GM19324 (cell line): ENCODE results near the gene TXNRD1.

ENCODE experiments used
- ATAC-seq: cut with Tn5 transposase; IDR thresholded peaks from one replicate; pipeline ENCODE4 v1.9.1; 2021; ENCODE audit warnings: mild to moderate bottlenecking, moderate library complexity; ENCODE audit not compliant: unreplicated experiment, low FRiP score

The TXNRD1 gene

DNA sequence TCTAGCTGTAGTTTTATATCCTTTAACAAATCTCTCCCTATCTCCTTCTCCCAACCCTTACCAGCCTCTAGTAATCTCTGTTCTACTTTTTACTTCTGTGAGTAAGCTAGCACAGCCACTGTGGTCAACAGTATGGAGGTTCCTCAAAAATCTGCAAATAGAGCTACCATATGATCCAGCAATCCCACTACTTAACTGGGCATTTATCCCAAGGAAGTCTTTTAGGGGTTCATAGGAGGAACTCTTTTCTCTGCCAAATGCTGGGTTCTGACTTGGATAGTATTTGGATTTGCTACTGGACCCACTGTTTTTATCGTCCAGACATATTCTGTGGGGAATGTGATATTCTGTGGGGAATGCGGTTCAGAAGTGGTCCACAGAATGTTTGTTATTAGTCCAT lies 129.1 kb downstream of the TXNRD1 start:
- ATAC-seq: no peak

DNA sequence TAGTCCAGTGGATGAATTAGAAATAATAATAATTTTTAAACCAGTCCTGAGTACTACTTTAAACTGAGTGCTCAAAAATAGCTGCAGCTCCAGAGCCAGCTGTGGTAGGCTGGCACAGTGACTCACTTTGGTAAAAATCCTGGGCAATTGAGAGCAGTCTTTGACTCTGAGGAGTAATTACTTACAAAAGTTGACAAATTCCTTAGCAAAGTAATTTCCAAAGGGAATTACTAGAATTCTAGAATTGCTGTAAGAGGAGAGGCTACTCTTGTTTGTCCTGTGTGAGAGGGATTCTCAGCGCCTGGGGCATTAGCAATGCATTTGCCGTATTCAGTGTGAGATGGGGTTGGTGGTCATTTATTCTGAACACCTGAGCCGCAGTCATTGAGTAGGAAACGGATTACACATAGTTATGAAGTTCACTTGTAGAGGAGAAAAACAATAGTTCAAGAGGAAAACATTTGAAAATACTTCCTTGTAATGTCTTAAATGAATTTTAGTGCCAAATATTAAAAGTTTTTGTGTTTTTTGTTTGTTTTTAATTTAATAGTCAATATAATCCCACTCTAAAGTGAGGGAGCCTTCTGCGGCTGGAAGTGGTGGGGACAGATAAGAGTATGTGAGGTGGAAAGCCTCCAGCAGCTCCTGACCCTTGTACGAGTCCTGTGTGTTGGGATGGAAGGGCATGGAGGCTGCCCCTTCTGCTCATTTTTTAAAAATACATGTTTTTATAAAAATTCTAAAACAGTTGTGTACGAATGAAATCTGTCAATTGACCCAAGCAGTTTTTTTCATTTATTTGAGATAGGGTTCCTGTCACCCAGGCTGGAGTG lies 129.9 kb downstream of the TXNRD1 start:
- no peak for ATAC-seq

DNA sequence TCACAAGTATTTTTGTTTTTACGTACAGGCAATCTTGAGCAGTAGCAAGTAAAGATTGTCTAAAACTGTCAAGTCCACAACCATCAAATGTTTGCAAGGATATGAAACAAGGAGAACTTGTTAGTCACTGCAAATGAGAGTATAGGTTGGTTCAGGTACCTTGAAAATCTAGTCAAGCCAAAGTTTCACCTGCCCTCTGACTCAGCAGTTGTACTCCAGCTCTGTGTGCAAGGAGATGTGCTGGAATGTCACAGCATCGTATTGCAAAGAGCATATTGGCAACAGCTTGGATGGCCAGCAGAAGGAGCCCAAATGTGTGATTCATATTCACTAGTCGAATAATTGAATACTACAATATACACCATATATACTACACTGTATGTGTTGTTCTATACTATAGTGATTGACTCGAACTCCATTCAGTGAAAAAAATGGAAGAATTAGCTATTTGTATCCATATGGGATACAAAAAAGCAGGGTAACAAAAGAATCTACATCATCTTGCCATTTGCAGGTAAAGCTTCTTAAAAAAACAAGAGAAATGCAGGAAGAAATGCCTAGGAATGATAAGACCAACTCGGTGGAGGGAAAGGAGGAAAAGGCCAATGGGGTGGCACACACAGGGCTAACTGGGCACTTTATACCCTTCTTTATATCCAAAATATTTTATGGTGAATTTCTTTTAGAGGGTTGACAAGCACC lies 131.9 kb downstream of the TXNRD1 start:
- no peak for ATAC-seq

DNA sequence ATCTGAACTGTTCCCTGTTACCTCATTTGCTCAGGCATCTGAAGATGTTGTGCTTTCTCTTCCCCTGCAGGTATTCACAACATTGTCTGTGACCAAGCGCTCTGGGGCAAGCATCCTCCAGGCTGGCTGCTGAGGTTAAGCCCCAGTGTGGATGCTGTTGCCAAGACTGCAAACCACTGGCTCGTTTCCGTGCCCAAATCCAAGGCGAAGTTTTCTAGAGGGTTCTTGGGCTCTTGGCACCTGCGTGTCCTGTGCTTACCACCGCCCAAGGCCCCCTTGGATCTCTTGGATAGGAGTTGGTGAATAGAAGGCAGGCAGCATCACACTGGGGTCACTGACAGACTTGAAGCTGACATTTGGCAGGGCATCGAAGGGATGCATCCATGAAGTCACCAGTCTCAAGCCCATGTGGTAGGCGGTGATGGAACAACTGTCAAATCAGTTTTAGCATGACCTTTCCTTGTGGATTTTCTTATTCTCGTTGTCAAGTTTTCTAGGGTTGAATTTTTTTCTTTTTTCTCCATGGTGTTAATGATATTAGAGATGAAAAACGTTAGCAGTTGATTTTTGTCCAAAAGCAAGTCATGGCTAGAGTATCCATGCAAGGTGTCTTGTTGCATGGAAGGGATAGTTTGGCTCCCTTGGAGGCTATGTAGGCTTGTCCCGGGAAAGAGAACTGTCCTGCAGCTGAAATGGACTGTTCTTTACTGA lies 132.9 kb downstream of the TXNRD1 start:
- no peak for ATAC-seq

DNA sequence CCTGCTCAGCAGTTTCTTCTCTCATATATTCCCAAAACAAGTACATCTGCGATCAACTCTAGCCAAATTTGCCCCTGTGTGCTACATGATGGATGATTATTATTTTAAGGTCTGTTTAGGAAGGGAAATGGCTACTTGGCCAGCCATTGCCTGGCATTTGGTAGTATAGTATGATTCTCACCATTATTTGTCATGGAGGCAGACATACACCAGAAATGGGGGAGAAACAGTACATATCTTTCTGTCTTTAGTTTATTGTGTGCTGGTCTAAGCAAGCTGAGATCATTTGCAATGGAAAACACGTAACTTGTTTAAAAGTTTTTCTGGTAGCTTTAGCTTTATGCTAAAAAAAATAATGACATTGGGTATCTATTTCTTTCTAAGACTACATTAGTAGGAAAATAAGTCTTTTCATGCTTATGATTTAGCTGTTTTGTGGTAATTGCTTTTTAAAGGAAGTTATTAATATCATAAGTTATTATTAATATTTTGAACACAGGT lies 133.5 kb downstream of the TXNRD1 start:
- no peak for ATAC-seq

DNA sequence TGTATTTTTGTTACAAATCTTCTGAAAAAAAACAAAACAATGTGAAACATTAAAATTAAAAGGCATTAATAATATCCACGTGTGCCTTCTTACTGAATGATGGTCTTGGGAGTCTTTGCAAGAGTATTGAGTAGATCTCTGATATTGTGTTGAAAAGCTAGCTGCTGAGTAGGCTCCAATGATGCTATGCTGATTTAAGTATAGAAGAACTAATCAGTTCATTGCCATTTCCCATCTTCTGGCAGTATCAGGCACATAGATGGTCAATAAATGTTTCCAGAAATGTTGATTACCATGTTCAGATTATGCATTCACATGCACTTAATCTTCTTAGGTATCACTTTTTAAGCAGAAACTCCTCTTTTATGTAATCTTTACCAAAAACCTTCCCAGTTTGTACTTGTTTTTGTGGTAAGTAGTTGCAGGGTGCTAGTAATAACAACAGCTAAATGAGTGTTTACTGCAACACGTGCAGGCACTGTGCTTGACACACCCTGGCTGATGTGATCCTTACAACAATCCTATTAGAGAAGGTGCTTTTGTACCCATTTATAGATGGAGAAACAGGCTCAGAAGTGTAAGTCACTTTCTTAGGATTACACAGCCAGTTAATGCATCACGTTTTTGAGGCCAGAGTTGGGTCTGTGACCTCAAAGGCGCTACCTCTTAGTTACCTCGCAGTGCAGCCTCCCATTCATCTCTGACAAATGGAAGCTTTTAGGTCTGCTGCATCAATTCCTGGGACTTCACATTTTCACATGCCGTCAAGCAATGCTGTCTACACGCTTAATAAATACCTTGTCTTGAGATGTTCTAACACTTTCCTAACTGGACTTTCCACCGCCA lies 134.9 kb downstream of the TXNRD1 start:
- ATAC-seq: no peak

DNA sequence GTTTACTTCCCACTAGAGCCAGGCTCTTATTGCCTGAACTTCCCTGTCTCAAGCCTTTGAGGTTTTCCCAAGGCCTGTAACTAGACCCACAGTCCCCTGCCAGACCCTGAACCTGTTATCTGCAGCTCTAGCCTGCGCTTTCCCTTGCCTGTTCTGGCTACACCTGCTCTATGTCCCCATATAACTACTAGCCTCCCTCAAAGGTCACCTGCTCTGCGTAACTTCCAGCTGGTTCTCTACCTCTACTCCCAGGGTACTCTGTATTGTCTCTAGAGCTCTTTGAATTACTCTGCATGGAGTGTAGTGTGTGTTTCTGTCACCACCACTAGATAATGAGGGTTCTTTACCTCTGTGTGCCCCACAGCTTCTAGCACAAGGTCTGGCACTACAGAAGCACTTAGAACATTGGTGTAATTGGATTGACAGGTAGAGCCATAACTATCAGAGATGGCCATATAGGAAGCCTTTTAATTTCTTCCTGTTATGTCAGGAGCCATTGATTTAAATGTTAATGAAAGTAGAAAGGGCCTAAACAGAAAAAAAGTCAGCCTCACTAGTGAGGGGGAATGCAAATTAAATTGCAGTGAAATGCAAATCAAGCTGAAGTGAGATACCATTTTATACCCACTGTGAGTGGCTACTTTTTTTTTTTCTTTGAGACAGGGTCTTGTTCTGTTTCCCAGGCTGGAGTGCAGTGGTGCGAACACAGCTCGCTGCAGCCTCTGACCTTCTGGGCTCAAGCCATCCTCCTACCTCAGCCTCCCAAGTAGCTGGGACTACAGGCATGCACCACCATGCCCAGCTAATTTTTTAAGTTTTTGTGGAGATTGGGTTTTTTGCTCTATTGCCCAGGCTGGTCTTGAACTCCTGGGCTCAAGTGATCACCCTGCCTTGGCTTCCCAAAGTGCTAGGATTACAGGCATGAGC lies 135.7 kb downstream of the TXNRD1 start:
- no peak for ATAC-seq

DNA sequence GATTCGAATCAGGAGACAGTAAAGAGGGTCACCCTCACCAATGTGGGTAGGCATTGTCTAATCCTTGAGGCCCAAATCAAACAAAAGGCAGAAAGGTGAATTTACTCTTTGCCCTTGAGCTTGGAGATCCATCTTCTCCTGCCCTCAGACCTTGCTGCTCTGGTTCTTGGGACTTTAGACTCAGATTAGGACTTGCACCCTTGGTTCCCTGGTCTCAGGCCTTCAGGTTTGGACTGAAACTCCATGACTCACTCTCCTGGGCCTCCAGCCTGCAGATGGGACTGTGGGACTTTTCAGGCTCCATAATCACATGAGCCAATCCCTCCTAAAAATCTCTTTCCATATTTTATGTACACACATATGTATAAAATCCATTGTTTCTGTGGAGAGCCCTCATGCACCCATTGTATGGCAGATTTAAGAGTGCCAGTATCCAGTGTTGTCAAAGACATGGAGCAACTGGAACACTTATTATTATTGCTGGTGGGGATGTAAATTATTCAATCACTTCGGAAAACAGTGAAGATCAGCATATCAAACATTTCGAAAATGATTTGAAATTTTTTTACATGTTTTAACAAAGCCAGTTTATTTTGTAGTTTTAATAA lies 136.6 kb downstream of the TXNRD1 start:
- ATAC-seq: no peak

DNA sequence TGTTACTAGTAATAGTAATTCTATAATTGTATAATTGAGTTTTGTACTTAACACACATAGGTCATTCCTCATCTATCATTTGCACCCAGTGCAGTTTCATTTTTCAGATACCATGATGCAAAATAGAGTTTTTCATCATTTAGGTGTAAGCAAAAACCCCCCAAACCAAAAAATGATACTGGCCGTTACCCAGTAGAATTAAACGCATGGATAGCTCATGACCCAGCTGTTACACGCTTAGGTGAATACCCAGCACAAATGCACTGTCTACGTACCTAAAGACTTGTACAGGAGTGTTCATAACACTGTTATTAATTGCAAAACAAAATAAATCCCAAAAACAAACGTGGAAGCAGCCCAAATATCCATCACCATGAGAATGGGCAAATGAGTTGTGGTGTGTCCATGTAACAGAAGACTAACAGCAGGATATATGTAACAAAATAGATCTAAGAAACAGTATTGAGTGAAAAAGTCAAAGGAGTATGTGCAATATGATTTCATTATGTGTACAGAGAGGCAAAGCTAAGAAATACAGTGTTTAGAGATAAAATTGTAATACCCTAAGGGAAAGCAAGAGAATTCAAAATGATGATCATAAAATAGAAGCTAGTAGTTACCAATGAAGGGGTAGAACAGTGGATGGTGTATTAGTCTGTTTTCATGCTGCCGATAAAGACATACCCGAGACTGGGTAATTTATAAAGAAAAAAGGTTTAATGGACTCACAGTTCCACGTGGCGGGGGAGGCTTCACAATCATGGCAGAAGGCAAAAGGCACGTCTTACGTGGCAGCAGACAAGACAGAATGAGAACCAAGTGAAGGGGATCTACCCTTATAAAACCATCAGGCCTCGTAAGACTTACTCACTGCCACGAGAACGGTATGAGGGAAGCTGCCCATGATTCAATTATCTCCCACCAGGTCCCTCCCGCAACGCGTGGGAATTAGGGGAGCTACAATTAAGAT lies 137.7 kb downstream of the TXNRD1 start:
- no peak for ATAC-seq

DNA sequence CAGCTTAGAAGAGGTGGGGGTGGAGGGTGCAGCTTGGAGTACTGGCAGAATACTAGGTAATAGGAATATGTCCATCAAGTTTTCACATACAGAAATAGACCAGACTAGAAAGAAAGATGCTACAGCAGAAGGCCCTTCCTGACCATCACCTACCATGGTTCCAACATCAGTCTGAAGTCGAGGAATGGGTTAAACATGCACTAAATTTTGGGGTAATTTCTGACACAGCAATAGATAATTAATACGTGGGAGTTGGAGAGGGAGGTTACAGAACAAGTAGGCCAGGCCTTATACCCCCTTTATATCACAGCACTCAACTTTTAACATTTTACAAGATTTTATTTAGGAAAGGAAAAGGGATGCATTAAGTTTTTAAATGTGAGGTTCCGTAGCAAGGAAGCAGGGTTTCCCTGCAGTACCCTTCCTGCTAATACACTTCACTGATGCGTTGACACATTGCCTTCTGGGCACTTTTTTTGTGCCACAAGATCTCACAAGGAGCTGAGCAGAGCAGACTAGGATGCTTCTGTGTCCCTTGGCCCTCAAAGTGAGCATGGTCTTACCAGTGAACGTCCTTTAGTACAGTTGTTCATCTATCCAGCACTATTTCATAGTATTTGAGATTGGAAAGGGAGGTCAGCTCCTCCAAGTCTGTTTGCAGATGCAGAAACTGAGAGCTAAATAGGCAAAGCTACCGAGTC lies 138.7 kb downstream of the TXNRD1 start:
- ATAC-seq: no peak

DNA sequence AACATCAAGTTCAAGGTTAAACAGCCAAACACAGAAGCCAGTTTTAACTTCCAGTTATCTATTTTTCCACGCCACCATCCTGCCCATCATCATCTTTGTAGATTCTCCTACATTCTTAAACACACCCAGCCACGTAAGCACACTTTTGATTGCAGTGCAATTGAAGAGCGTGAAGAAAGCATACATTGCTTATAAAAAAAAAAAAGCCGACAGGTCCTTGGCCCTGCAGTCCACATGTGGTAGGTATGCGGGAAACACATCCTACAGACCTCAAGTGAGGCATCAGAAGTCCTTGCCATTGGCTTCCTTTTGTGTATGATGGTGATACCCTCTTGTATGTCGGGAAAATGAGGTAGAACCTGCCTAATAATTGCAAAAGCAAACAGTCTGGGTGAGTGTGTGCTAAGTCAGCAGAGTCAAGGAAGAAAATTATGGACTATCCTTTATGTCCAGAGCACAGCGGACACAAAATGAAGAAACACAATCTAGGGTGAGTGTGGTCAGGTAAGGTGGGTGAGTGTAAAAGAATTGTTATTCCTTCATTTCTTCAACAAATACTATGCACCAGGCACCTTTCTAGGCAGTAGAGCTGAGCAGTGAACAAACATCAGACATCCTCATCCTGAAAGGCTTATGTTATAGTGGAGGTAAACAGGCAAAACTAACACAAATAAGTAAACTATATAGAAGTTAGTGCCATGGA lies 139.4 kb downstream of the TXNRD1 start:
- no peak for ATAC-seq

DNA sequence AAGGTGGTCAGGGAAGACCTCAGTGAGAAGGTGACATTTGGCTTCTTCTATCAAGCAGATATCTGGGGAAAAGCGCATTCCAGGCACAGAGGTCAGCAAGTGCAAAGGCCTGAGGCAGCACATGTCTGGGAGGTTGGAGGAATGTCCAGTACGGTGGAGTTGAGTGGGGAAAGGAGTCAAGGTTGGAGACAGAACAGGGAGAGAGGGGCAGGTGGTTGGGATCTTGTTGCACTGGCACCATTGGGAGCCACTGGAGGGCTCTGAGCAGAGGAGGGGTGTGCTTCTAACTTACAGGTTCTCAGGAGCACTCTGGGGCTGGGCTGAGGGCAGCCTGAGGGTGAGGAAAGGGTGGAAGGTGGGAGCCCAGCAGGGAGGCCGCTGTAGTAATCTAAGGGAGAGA lies 140.1 kb downstream of the TXNRD1 start:
- ATAC-seq: no peak

DNA sequence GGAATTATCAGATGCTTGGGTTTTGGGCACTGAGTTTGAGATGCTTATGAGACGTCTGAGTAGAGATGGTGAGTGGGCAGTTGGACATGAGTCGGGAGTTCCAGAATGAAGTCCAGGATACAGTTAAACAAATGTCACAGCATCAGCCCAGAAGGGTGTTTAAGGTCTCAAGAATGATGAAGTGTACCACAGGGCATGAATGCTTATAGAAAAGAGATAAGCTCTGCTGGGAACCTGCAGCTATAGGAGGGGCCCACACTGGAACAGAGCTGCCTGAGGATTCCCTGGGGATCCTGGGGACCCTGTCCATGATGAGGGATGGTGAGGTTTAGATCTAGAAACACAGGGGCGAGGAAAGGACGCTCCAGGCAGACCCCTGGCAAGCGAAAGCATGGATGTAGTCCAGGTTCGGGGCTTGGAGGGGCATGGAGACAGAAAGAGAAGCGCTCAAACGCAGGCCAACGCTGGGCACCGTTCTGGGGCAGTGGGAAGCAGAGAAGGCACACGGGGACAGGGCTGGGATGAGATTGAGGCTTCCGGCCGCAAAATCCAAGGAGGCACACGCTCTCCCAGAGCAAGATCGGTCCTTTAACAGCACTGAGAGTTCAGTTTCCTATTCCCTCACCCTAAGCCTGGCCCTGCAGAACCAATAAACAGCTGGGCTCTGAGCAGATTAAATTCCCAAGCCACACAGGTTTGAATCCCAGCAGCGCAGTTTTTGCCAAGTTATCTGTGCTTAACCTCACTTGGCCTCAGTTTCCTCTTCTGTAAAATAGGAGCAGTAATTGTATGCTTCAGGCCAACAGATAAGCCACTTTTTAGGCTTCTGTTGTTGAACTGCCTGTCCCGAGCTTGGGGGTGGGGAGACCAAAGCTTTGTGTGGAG lies 140.9 kb downstream of the TXNRD1 start:
- ATAC-seq: no peak

DNA sequence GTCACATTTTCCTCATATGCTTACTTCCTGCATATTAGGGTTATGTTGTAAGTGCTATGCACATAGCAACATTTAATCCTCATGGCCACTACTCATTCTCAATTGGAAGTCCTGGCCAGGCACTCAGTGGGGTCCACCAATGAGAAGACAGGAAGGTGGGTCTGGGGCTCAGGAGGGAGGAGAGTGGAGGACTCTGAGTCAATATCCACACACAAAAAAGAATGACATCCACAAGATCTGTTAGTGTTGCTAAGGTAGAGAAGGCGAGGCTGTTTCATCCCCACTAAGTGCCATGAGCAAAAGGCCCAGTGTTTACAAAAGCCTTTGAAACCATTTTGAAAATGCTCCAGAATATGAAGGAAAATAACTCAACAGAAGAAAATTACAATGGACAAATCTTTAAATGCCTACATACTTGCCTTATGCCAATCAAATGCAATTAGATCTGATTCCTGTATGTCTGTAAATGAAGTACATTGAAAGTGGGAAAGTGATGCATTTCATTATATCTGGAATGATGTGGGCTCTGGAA lies 141.9 kb downstream of the TXNRD1 start:
- ATAC-seq: no peak

DNA sequence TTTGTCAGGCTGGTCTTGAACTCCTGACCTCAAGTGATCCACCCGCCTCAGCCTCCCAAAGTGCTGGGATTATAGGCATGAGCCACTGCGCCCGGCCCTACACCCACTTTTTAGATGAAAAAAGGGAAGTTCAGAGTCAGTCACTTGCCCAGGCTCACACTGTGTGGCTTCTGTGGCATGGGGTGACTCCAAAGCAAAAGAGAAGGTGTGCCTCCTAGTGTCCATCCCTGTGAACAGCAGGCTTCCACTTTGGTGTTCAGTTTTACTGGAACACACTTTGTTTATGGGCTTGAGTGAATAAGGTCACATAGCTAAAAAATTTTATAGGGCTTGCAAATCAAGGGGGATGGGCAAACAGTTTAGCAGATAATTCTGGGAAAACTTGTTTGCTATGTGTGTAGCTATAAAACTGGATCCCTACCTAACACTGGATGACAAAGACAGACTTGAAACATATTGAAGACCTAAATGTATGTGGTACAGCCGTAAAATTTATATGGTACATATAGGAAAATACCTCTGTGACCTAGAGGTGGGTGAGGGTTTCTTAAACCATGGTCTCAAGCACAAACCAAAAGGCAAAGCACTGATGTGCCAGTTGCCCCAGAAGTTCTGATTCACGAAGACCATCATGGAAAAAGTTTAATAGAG lies 142.9 kb downstream of the TXNRD1 start:
- ATAC-seq: peak; percentile 47
